ENCODE measurements around the gene UBL3. TPM values are rescaled to one million over a fixed set of nuclear protein-coding genes. Genes with fewer than 3 reads are reported as not detected.

The UBL3 gene
- polyA plus RNA-seq, 2 of the 4 experiments (the other 2 are of a cell fraction): 9.2 to 17.1 TPM

- TF ChIP-seq, protein P1, sequence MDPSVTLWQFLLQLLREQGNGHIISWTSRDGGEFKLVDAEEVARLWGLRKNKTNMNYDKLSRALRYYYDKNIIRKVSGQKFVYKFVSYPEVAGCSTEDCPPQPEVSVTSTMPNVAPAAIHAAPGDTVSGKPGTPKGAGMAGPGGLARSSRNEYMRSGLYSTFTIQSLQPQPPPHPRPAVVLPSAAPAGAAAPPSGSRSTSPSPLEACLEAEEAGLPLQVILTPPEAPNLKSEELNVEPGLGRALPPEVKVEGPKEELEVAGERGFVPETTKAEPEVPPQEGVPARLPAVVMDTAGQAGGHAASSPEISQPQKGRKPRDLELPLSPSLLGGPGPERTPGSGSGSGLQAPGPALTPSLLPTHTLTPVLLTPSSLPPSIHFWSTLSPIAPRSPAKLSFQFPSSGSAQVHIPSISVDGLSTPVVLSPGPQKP (IDR thresholded peaks at IDR 0.05; ENCODE audit: low read depth, low read length): no peak
- TF ChIP-seq ZNF302 (CRISPR knock-in tag; IDR thresholded peaks at IDR 0.05): no peak
Observed at GRCh38 chr13:29844441-29844840, 6.0 kb downstream of the UBL3 start (continued).

GRCh38 chr13:29840585-29840984 lies 9.8 kb downstream of the UBL3 start:
- ATAC-seq (no peak), FAIRE-seq (no peak), DNase-seq (ENCODE audit: low read depth in 1 of 2, low spot score in 1 of 2) (no peak)
- Histone ChIP-seq H3K9me3 (no peaks in the 10 kb centered on the region), H3K4me3 (no peak overlapping the region), H3K27ac (no peak overlapping the region; a peak in 1 of 6 replicates), H3K4me1 (peaks cover 51% of the 10 kb centered on the region), H3K4me2 (peak overlapping the region; percentile 40; the same call in 2 of the 3 replicates)
- ChIA-PET POLR2A (interaction anchor here (1.2 to 1.8 kb wide), 2 partner anchors 10 to 275 kb away, joined by 3 to 6 read pairs; partner anchors contain the start of gene UBL3), CTCF (interaction anchor here (0.7 to 12.7 kb wide), 5 partner anchors 8 to 273 kb away, joined by 3 to 110 read pairs (median 4); no protein-coding TSS in a partner anchor)
- TF ChIP-seq, protein P2, sequence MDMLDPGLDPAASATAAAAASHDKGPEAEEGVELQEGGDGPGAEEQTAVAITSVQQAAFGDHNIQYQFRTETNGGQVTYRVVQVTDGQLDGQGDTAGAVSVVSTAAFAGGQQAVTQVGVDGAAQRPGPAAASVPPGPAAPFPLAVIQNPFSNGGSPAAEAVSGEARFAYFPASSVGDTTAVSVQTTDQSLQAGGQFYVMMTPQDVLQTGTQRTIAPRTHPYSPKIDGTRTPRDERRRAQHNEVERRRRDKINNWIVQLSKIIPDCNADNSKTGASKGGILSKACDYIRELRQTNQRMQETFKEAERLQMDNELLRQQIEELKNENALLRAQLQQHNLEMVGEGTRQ (IDR thresholded peaks at IDR 0.05): no peak
- no peak for TF ChIP-seq JUNB (IDR thresholded peaks at IDR 0.05)
- TF ChIP-seq, protein P3, sequence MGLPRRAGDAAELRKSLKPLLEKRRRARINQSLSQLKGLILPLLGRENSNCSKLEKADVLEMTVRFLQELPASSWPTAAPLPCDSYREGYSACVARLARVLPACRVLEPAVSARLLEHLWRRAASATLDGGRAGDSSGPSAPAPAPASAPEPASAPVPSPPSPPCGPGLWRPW (IDR thresholded peaks at IDR 0.05): no peak
- TF ChIP-seq, protein P4, sequence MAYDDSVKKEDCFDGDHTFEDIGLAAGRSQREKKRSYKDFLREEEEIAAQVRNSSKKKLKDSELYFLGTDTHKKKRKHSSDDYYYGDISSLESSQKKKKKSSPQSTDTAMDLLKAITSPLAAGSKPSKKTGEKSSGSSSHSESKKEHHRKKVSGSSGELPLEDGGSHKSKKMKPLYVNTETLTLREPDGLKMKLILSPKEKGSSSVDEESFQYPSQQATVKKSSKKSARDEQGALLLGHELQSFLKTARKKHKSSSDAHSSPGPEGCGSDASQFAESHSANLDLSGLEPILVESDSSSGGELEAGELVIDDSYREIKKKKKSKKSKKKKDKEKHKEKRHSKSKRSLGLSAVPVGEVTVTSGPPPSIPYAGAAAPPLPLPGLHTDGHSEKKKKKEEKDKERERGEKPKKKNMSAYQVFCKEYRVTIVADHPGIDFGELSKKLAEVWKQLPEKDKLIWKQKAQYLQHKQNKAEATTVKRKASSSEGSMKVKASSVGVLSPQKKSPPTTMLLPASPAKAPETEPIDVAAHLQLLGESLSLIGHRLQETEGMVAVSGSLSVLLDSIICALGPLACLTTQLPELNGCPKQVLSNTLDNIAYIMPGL (CRISPR knock-in tag; IDR thresholded peaks at IDR 0.05; ENCODE audit: borderline replicate concordance): no peak
- no peak for TF ChIP-seq BHLHE40 (IDR thresholded peaks at IDR 0.05; ENCODE audit: low read depth, low read length)
- TF ChIP-seq HOXB5 (CRISPR knock-in tag; IDR thresholded peaks at IDR 0.05): no peak
- TF ChIP-seq, protein P1 (IDR thresholded peaks at IDR 0.05; ENCODE audit: low read depth, low read length): no peak
- TF ChIP-seq, protein P5, sequence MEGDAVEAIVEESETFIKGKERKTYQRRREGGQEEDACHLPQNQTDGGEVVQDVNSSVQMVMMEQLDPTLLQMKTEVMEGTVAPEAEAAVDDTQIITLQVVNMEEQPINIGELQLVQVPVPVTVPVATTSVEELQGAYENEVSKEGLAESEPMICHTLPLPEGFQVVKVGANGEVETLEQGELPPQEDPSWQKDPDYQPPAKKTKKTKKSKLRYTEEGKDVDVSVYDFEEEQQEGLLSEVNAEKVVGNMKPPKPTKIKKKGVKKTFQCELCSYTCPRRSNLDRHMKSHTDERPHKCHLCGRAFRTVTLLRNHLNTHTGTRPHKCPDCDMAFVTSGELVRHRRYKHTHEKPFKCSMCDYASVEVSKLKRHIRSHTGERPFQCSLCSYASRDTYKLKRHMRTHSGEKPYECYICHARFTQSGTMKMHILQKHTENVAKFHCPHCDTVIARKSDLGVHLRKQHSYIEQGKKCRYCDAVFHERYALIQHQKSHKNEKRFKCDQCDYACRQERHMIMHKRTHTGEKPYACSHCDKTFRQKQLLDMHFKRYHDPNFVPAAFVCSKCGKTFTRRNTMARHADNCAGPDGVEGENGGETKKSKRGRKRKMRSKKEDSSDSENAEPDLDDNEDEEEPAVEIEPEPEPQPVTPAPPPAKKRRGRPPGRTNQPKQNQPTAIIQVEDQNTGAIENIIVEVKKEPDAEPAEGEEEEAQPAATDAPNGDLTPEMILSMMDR (IDR thresholded peaks at IDR 0.05): no peak
- WGBS (ENCODE audit: missing lambda C conversion rate): 89% methylated on average over 3 of the region's 3 CpGs

GRCh38 chr13:29835280-29836061 lies 14.9 kb downstream of the UBL3 start:
- H3K9me3 ChIP-seq: no peaks in the 10 kb centered on the region
- POLR2A ChIA-PET: interaction anchor here (0.6 kb wide), 1 partner anchor 275 kb away, joined by 3 read pairs; no protein-coding TSS in a partner anchor
- FAIRE-seq: no peak
- H3K4me2 ChIP-seq: no peak overlapping the region
- no peak for DNase-seq (ENCODE audit: low read depth in 1 of 2, low spot score in 1 of 2)
- H3K27ac ChIP-seq: no peak overlapping the region
- peak in 1 of 2 experiments; percentile 39; a peak in 2 of 6 replicates for ATAC-seq
- no peak overlapping the region for H3K4me3 ChIP-seq
- CTCF ChIA-PET: interaction anchor here (1.2 to 2.6 kb wide), 3 partner anchors 40 to 279 kb away, joined by 4 to 9 read pairs (median 4); no protein-coding TSS in a partner anchor
- H3K4me1 ChIP-seq: peaks cover 4% of the 10 kb centered on the region; the same call in 2 of the 3 replicates
- WGBS (ENCODE audit: missing lambda C conversion rate): 97% methylated on average over 9 of the region's 9 CpGs
- TF ChIP-seq HDAC2 (IDR thresholded peaks at IDR 0.05) (no peak), EHF (CRISPR knock-in tag; IDR thresholded peaks at IDR 0.05) (no peak), NR3C1 (IDR thresholded peaks at IDR 0.05) (no peak), CHD2 (IDR thresholded peaks at IDR 0.05; ENCODE audit: low read length, partially characterized antibody) (no peak), ZFP36 (IDR thresholded peaks at IDR 0.05; ENCODE audit: borderline replicate concordance, partially characterized antibody) (no peak), HEYL (CRISPR knock-in tag; IDR thresholded peaks at IDR 0.05) (no peak), E2F6 (IDR thresholded peaks at IDR 0.05; ENCODE audit: borderline replicate concordance, low read depth) (no peak), RAD21 (conservative IDR thresholded peaks at IDR 0.05 in 1 of 2, IDR thresholded peaks at IDR 0.05 in 1 of 2) (no peak), FOSL2 (IDR thresholded peaks at IDR 0.05) (no peak), FOSL2 (CRISPR knock-in tag; IDR thresholded peaks at IDR 0.05) (no peak), ATOH8 (CRISPR knock-in tag; IDR thresholded peaks at IDR 0.05; ENCODE audit: low read depth) (no peak), ZNF302 (CRISPR knock-in tag; IDR thresholded peaks at IDR 0.05) (no peak), SREBF2 (IDR thresholded peaks at IDR 0.05) (no peak)
- TF ChIP-seq, protein P4 (CRISPR knock-in tag; IDR thresholded peaks at IDR 0.05; ENCODE audit: borderline replicate concordance): no peak
